Mucosa of stomach (tissue), 1 donor: ENCODE data around the gene RBFOX2.
"Not testable (repeated sequence)": the region's sequence is repeated elsewhere in the genome, so short reads cannot be mapped to it uniquely, and the experiment has no call there.

ENCODE experiments used
- H3K27me3 ChIP-seq: one replicate; pipeline ENCODE4 v1.7.0; 2013; ENCODE audit warnings: mild to moderate bottlenecking, low read length; ENCODE audit not compliant: control insufficient read depth, insufficient read depth
- H3K36me3 ChIP-seq: one replicate; pipeline ENCODE4 v1.7.0; 2013; ENCODE audit warnings: low read length; ENCODE audit not compliant: control insufficient read depth, insufficient read depth
- H3K4me1 ChIP-seq: one replicate; pipeline ENCODE4 v1.7.0; 2013; ENCODE audit warnings: mild to moderate bottlenecking, low read length; ENCODE audit not compliant: control insufficient read depth, insufficient read depth
- H3K4me3 ChIP-seq: one replicate; pipeline ENCODE4 v1.7.0; 2013; ENCODE audit warnings: low read length
- H3K9ac ChIP-seq: one replicate; pipeline ENCODE4 v1.7.0; 2013; ENCODE audit warnings: mild to moderate bottlenecking, low read length, moderate library complexity
- H3K9me3 ChIP-seq: one replicate; pipeline ENCODE4 v1.7.0; 2013; ENCODE audit warnings: mild to moderate bottlenecking, low read length, moderate library complexity; ENCODE audit not compliant: control insufficient read depth
- donor health status: Pancreatic carcinoma.

The RBFOX2 gene

GRCh38 chr22:35705141-35705540, 323.5 kb downstream of the RBFOX2 start:
- H3K4me3 ChIP-seq, result no peak overlapping the region
- H3K36me3 ChIP-seq, result no peaks in the 10 kb centered on the region
- peaks cover 9% of the 10 kb centered on the region for H3K4me1 ChIP-seq
- no peak overlapping the region for H3K9ac ChIP-seq
- H3K27me3 ChIP-seq, result no peaks in the 10 kb centered on the region
- H3K9me3 ChIP-seq, result no peaks in the 10 kb centered on the region

GRCh38 chr22:35703861-35704584, 324.6 kb downstream of the RBFOX2 start:
- Histone ChIP-seq H3K27me3 (no peaks in the 10 kb centered on the region), H3K4me1 (peaks cover 8% of the 10 kb centered on the region), H3K4me3 (no peak overlapping the region), H3K9me3 (no peaks in the 10 kb centered on the region), H3K36me3 (no peaks in the 10 kb centered on the region), H3K9ac (no peak overlapping the region)

DNA sequence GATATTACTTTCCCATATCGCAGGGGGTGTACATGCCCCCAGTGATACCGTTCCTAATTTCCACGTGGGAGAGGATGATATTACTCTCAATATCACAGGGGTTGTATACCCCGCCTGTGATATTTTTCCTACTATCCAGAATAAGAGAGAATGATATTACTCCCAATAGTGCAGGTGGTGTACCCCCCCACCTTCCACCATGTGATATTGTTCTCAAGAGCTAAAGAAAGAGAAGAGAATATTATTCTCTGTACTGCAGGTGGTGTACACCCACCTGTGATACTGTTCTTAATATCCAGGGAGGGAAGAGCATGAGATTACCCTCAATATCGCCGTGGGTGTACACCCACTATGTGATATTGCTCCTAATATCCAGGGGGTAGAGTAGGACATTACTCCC, 328.8 kb downstream of the RBFOX2 start:
- not testable (repeated sequence) for H3K4me1 ChIP-seq, H3K27me3 ChIP-seq

GRCh38 chr22:35697142-35697541, 331.5 kb downstream of the RBFOX2 start:
- Histone ChIP-seq H3K4me3 (no peak overlapping the region), H3K4me1 (no peaks in the 10 kb centered on the region), H3K9me3 (no peaks in the 10 kb centered on the region), H3K27me3 (no peaks in the 10 kb centered on the region), H3K9ac (no peak overlapping the region), H3K36me3 (no peaks in the 10 kb centered on the region)

More for the DNA sequence above, 328.8 kb downstream of the RBFOX2 start:
- not testable (repeated sequence) for H3K4me3 ChIP-seq, H3K36me3 ChIP-seq, H3K9me3 ChIP-seq, H3K9ac ChIP-seq

DNA sequence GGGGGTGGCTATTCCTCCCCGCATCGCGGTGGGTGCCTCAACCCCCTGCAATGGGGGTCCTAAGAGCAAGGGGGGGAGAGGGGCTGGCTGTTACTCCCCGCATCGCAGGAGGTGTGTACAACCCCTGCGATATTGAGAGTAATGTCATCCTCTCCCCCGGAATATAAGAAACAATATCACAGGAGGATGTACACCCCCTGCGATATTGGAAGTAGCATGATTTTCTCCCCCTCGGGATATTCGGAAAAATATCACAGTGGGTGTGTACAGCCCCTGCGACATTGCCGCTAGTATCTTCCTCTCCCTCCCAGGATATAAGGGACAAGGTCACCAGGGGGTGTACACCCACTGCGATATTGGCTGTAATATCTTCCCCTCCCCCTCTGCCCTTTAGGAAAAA, 333.4 kb downstream of the RBFOX2 start:
- Histone ChIP-seq H3K4me1 (no peaks in the 10 kb centered on the region), H3K36me3 (no peaks in the 10 kb centered on the region), H3K9me3 (no peaks in the 10 kb centered on the region), H3K27me3 (no peaks in the 10 kb centered on the region), H3K4me3 (no peak overlapping the region), H3K9ac (no peak overlapping the region)

DNA sequence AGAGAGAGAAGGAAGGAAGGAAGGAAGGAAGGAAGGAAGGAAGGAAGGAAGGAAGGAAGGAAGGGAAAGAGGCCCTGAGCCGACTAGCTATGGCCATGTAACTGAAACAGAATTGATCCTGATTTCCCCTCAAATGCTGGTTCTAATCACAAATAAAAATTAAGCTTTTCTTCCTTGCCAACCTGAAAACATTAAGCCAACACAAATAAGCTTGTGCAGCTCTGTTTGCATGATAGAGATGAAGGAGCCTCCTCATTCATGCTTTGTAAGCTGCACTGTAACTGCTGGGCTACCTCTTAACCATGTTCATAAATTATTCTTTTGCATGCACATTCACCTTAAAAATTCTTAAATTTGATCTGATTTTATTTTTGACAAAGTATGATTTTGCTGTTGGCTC, 338.6 kb downstream of the RBFOX2 start:
- no peak overlapping the region for H3K9ac ChIP-seq
- H3K4me1 ChIP-seq, result no peaks in the 10 kb centered on the region
- H3K27me3 ChIP-seq, result no peaks in the 10 kb centered on the region
- no peaks in the 10 kb centered on the region for H3K9me3 ChIP-seq
- no peaks in the 10 kb centered on the region for H3K36me3 ChIP-seq
- no peak overlapping the region for H3K4me3 ChIP-seq

GRCh38 chr22:35688913-35689675, 339.5 kb downstream of the RBFOX2 start:
- Histone ChIP-seq H3K9ac (no peak overlapping the region), H3K27me3 (no peaks in the 10 kb centered on the region), H3K9me3 (no peaks in the 10 kb centered on the region), H3K36me3 (no peaks in the 10 kb centered on the region), H3K4me3 (no peak overlapping the region), H3K4me1 (no peaks in the 10 kb centered on the region)
